ENCODE results near the gene UBE2E2. TPM values are rescaled to one million over a fixed set of nuclear protein-coding genes. Genes with fewer than 3 reads are reported as not detected.

The UBE2E2 gene
- total RNA-seq, 1 donor from 2014 or later: 61.3 TPM

DNA sequence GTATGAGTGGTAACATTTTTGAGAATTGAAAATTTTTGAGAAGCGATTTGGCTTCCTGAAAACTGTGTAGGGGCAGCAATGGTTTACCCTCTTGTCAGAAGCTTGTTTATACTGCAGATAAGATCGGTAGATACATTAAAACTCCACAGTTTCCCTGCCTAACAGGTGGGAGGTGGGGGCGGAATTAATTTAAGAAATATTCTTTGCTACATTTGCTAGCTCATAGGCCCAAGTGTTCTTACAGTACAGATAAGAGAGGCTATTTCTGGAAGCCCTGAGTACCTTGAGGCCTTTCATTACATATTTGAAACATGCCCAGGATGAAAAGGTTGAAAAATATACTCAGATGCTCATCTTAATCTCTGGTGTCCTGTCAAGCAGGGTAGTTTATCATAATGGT lies 285.5 kb downstream of the UBE2E2 start:
- FAIRE-seq: no peak
- TF ChIP-seq, protein P1, sequence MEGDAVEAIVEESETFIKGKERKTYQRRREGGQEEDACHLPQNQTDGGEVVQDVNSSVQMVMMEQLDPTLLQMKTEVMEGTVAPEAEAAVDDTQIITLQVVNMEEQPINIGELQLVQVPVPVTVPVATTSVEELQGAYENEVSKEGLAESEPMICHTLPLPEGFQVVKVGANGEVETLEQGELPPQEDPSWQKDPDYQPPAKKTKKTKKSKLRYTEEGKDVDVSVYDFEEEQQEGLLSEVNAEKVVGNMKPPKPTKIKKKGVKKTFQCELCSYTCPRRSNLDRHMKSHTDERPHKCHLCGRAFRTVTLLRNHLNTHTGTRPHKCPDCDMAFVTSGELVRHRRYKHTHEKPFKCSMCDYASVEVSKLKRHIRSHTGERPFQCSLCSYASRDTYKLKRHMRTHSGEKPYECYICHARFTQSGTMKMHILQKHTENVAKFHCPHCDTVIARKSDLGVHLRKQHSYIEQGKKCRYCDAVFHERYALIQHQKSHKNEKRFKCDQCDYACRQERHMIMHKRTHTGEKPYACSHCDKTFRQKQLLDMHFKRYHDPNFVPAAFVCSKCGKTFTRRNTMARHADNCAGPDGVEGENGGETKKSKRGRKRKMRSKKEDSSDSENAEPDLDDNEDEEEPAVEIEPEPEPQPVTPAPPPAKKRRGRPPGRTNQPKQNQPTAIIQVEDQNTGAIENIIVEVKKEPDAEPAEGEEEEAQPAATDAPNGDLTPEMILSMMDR (IDR thresholded peaks at IDR 0.05; ENCODE audit: insufficient read depth, low read length, severe bottlenecking): no peak

DNA sequence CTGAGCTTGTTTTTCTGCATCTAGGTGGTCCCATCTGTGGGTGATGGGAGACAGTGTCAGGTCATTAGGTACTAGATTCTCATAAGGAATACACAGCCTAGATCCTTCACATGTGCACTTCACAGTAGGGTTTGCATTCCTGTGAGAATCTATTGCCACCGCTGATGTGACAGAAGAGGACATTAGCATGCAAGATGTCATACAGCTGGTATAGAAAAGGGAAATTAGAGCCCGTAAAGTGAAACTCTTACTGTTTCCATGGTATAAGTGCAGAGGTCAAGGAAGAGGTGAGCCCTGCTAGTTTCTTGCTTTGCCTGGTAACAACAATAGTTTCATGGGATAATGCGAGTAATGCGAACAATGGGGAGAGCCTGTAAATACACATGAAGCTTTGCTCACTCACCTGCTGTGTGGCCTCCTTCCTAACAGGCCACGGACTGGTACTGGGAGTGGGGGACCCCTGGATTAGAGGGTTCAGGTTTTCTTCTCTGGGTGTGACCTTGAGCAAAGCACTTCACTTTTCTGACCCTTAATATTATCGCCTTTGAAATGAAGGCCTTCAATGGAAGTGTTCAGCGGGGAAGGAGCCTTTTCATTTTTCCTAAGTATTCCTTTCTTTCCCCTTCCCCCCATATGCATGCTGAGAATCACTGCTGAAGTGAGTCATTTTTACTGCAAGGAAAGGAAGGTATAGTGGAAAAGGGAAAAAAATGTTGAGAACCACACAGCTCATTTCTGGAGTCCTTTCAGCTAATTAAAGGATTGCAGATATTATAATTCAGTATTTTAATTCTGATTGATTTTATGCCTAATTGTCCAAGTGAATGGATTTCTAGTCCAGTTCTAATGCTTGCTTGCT lies 286.4 kb downstream of the UBE2E2 start:
- TF ChIP-seq, protein P1 (IDR thresholded peaks at IDR 0.05; ENCODE audit: insufficient read depth, low read length, severe bottlenecking): no peak
- DNase-seq (ENCODE audit: low read depth) (no peak), FAIRE-seq (no peak)
- H3K36me3 ChIP-seq (ENCODE audit: control insufficient read depth, insufficient read depth, low read length): no peaks in the 10 kb centered on the region
- H3K27me3 ChIP-seq (ENCODE audit: control insufficient read depth, insufficient read depth, low read length): no peaks in the 10 kb centered on the region
- no peak overlapping the region for H3K4me3 ChIP-seq (ENCODE audit: low read depth, low read length)

More for the DNA sequence above, 285.5 kb downstream of the UBE2E2 start:
- no peak for DNase-seq (ENCODE audit: low read depth)
- Histone ChIP-seq H3K27me3 (ENCODE audit: control insufficient read depth, insufficient read depth, low read length) (no peaks in the 10 kb centered on the region), H3K36me3 (ENCODE audit: control insufficient read depth, insufficient read depth, low read length) (no peaks in the 10 kb centered on the region), H3K4me3 (ENCODE audit: low read depth, low read length) (no peak overlapping the region)

DNA sequence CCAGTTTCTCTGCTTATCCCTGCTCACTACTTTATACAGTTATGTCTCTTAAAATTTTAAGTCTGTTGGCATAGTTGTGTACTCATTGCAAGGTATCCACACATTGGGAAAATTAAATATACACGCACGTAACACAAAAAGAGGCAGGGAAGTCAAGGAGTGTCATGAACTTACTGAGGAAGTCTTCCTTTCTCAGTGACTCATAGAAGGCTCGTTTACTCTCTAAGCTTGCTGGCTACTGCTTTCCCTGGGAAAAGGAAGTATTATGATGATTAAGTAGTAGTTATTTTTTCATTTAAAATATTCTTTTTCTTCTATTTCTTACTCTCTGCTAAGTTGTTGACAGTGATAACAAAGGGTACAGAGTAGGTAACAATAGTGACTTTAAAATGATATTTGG lies 287.3 kb downstream of the UBE2E2 start:
- FAIRE-seq: no peak

DNA sequence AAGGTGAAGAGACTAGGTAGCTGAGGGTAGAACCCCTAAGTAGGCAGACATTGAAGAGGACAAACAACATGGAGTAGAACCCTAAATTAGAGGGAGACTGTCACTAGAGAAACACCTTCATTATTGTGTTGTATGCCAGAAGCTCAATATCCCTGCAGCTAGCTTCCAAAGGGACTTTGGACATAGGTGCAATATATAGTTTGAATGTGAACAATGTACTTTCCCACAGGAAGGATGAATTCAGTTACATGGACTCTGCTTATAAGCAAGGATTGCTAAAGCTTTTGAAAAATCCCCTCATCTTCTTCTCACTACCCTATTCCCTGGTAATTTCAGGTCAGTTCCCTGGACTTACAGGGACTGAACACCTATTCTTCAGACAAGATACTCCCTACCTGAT lies 288.9 kb downstream of the UBE2E2 start:
- Histone ChIP-seq H3K27me3 (ENCODE audit: control insufficient read depth, insufficient read depth, low read length) (no peaks in the 10 kb centered on the region), H3K36me3 (ENCODE audit: control insufficient read depth, insufficient read depth, low read length) (no peaks in the 10 kb centered on the region), H3K4me3 (ENCODE audit: low read depth, low read length) (no peak overlapping the region)
- TF ChIP-seq, protein P1 (IDR thresholded peaks at IDR 0.05; ENCODE audit: insufficient read depth, low read length, severe bottlenecking): no peak
- DNase-seq (ENCODE audit: low read depth) (no peak), FAIRE-seq (no peak)

More for the DNA sequence above, 287.3 kb downstream of the UBE2E2 start:
- TF ChIP-seq, protein P1 (IDR thresholded peaks at IDR 0.05; ENCODE audit: insufficient read depth, low read length, severe bottlenecking): no peak
- peak; percentile 81 for DNase-seq (ENCODE audit: low read depth)
- no peak overlapping the region for H3K4me3 ChIP-seq (ENCODE audit: low read depth, low read length)
- H3K36me3 ChIP-seq (ENCODE audit: control insufficient read depth, insufficient read depth, low read length): no peaks in the 10 kb centered on the region
- H3K27me3 ChIP-seq (ENCODE audit: control insufficient read depth, insufficient read depth, low read length): no peaks in the 10 kb centered on the region

DNA sequence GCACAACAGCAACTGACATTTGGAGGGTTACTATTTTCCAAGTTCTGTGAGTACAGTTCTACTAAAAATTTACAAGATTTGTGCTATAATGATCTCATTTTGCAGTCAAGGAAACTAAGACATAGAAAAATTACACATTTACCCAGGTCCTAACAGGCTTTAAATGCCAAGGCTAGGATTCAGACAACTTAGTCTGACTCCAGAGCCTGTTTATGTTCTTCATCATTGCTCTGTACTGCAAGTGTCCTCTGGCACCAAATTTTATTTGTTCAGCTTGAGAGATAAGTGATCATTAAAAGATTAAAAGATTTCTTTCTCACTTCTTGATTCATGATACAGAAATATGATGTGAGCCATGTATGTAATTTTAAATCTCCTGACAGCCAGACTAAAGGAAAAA lies 290.8 kb downstream of the UBE2E2 start:
- no peaks in the 10 kb centered on the region for H3K36me3 ChIP-seq (ENCODE audit: control insufficient read depth, insufficient read depth, low read length)
- no peaks in the 10 kb centered on the region for H3K27me3 ChIP-seq (ENCODE audit: control insufficient read depth, insufficient read depth, low read length)
- TF ChIP-seq, protein P1 (IDR thresholded peaks at IDR 0.05; ENCODE audit: insufficient read depth, low read length, severe bottlenecking): no peak
- no peak overlapping the region for H3K4me3 ChIP-seq (ENCODE audit: low read depth, low read length)
- DNase-seq (ENCODE audit: low read depth) (no peak), FAIRE-seq (no peak)
